Neural cell (in vitro differentiated cells): ENCODE measurements around the gene ZNF839. TPM values are rescaled to one million over a fixed set of nuclear protein-coding genes. Genes with fewer than 3 reads are reported as not detected.

Experiments used
- H2AFZ ChIP-seq: fragments of 200-600, 300-800 bp; sonication (generic), shearing (Covaris generic); 2 replicates; pipeline ENCODE4 v1.6.0; 2014; ENCODE audit warnings: low read depth, mild to moderate bottlenecking, antibody characterized with exemption, low read length, moderate library complexity
- H3F3A ChIP-seq: fragments of 200-600 bp; shearing (Covaris generic); 2 replicates; pipeline ENCODE4 v1.6.1; 2016; ENCODE audit warnings: mild to moderate bottlenecking, moderate library complexity, mixed read lengths, antibody characterized with exemption, low read length; ENCODE audit not compliant: insufficient read depth, poor library complexity, severe bottlenecking
- H3K27ac ChIP-seq: fragments of 200-600, 300-800 bp; sonication (generic), shearing (Covaris generic); 2 replicates; pipeline ENCODE4 v1.5.1; 2014; ENCODE audit warnings: mild to moderate bottlenecking, low read length, moderate library complexity
- H3K27me3 ChIP-seq: fragments of 300-800, 200-600 bp; sonication (generic), shearing (Covaris generic); 2 replicates; pipeline ENCODE4 v1.6.0; 2014; ENCODE audit warnings: mild to moderate bottlenecking, low read depth, low read length, moderate library complexity; ENCODE audit not compliant: insufficient read depth
- H3K36me3 ChIP-seq: fragments of 300-800, 200-600 bp; sonication (generic), shearing (Covaris generic); 2 replicates; pipeline ENCODE4 v1.5.1; 2014; ENCODE audit warnings: mild to moderate bottlenecking, antibody characterized with exemption, low read length, moderate library complexity; ENCODE audit not compliant: insufficient read depth
- H3K4me2 ChIP-seq: fragments of 300-800, 200-600 bp; sonication (generic), shearing (Covaris generic); 2 replicates; pipeline ENCODE4 v1.6.0; 2014; ENCODE audit warnings: mild to moderate bottlenecking, low read length
- H3K4me3 ChIP-seq: fragments of 300-800, 200-600 bp; sonication (generic), shearing (Covaris generic); 2 replicates; pipeline ENCODE4 v1.5.1; 2014; ENCODE audit warnings: mild to moderate bottlenecking, low read length, moderate library complexity
- H3K79me2 ChIP-seq: fragments of 200-600 bp; shearing (Covaris generic); replicated peaks from 2 replicates; pipeline ENCODE4 v1.6.0; 2014; ENCODE audit warnings: mild to moderate bottlenecking, low read length, moderate library complexity; ENCODE audit not compliant: insufficient read depth
- H3K9ac ChIP-seq: fragments of 300-800, 200-600 bp; sonication (generic), shearing (Covaris generic); 2 replicates; pipeline ENCODE4 v1.6.1; 2016; ENCODE audit warnings: mild to moderate bottlenecking, low read length, mixed read lengths
- H3K9me2 ChIP-seq: fragments of 200-600 bp; shearing (Covaris generic); 2 replicates; pipeline ENCODE4 v1.6.1; 2016; ENCODE audit warnings: mild to moderate bottlenecking, low read length, mixed read lengths; ENCODE audit not compliant: insufficient read depth
- H3K9me3 ChIP-seq: fragments of 200-600, 300-800 bp; sonication (generic), shearing (Covaris generic); 2 replicates; pipeline ENCODE4 v1.6.1; 2016; ENCODE audit warnings: mild to moderate bottlenecking, mixed run types, low read length, moderate library complexity, mixed read lengths
- H4K20me1 ChIP-seq: fragments of 200-600 bp; shearing (Covaris generic); 2 replicates; pipeline ENCODE4 v1.6.1; 2016; ENCODE audit warnings: mild to moderate bottlenecking, mixed run types; ENCODE audit not compliant: insufficient read depth
- CTCF ChIP-seq: fragments of 450-650 bp; IDR thresholded peaks from 2 replicates; pipeline ENCODE4 v1.5.1; 2014; ENCODE audit warnings: antibody characterized with exemption, mild to moderate bottlenecking, moderate library complexity; ENCODE audit not compliant: poor library complexity, severe bottlenecking
- EP300 ChIP-seq: fragments of 450-650 bp; conservative IDR thresholded peaks from 2 replicates; pipeline ENCODE4 v1.6.1; 2014; ENCODE audit warnings: antibody characterized with exemption, mild to moderate bottlenecking, moderate library complexity; ENCODE audit not compliant: poor library complexity, severe bottlenecking
- EZH2 ChIP-seq: fragments of 200-600, 300-800 bp; shearing (Covaris generic), sonication (generic); IDR thresholded peaks from 2 replicates; pipeline ENCODE4 v1.6.1; 2014; ENCODE audit warnings: antibody characterized with exemption, low read length, borderline replicate concordance, mild to moderate bottlenecking; ENCODE audit not compliant: insufficient read depth, poor library complexity, severe bottlenecking
- MXI1 ChIP-seq: fragments of 450-650 bp; conservative IDR thresholded peaks from 2 replicates; pipeline ENCODE4 v1.6.1; 2014; ENCODE audit warnings: antibody characterized with exemption, mild to moderate bottlenecking; ENCODE audit not compliant: poor library complexity, severe bottlenecking
- POLR2AphosphoS5 ChIP-seq: IDR thresholded peaks from 2 replicates; pipeline ENCODE4 v1.6.1; 2012
- RAD21 ChIP-seq: fragments of 450-650 bp; conservative IDR thresholded peaks from 2 replicates; pipeline ENCODE4 v1.6.1; 2014; ENCODE audit warnings: antibody characterized with exemption, mild to moderate bottlenecking, moderate library complexity
- REST ChIP-seq: IDR thresholded peaks from 2 replicates; pipeline ENCODE4 v1.6.1; 2012; ENCODE audit warnings: borderline replicate concordance
- SMC3 ChIP-seq: fragments of 450-650 bp; conservative IDR thresholded peaks from 2 replicates; pipeline ENCODE4 v1.6.1; 2014; ENCODE audit warnings: antibody characterized with exemption, mild to moderate bottlenecking, moderate library complexity; ENCODE audit not compliant: poor library complexity
- TAF1 ChIP-seq: IDR thresholded peaks from 2 replicates; pipeline ENCODE4 v1.6.1; 2012; ENCODE audit warnings: low read depth
- polyA plus RNA-seq: library from polyadenylated mRNA; depleted of rRNA; stranded (reverse); fragments of >200 nt; gene quantifications from 2 replicates; pipeline ENCODE4 v1.2.3, GENCODE V29; 2014

The ZNF839 gene
- polyA plus RNA-seq, 1 donor from 2014 or later, result 15.3 TPM

- H3K9me3 ChIP-seq, result no peaks in the 10 kb centered on the region
- no peak overlapping the region for H3K9ac ChIP-seq
- no peak overlapping the region for H3K4me2 ChIP-seq
- no peaks in the 10 kb centered on the region for H3K9me2 ChIP-seq
- H3K27ac ChIP-seq, result no peak overlapping the region
- no peak overlapping the region for H3K4me3 ChIP-seq
- no peaks in the 10 kb centered on the region for H3K27me3 ChIP-seq
- H3F3A ChIP-seq, result no peaks in the 10 kb centered on the region
- no peaks in the 10 kb centered on the region for H3K79me2 ChIP-seq
- TF ChIP-seq TAF1 (no peak), RAD21 (no peak), REST (no peak), POLR2AphosphoS5 (no peak), CTCF (no peak), SMC3 (no peak), MXI1 (no peak), EP300 (no peak), EZH2 (no peak)
- no peaks in the 10 kb centered on the region for H3K36me3 ChIP-seq
- no peak overlapping the region for H2AFZ ChIP-seq
- H4K20me1 ChIP-seq, result no peaks in the 10 kb centered on the region
Measured at GRCh38 chr14:102330806-102331205, 11.3 kb downstream of the ZNF839 start.

- no peaks in the 10 kb centered on the region for H3F3A ChIP-seq
- H3K36me3 ChIP-seq, result no peaks in the 10 kb centered on the region
Measured at GRCh38 chr14:102333390-102333789, 13.8 kb downstream of the ZNF839 start.

More at GRCh38 chr14:102333390-102333789, 13.8 kb downstream of the ZNF839 start:
- Histone ChIP-seq H4K20me1 (no peaks in the 10 kb centered on the region), H2AFZ (no peak overlapping the region), H3K9ac (no peak overlapping the region), H3K79me2 (no peaks in the 10 kb centered on the region), H3K9me3 (no peaks in the 10 kb centered on the region), H3K9me2 (no peaks in the 10 kb centered on the region), H3K27me3 (no peaks in the 10 kb centered on the region), H3K27ac (no peak overlapping the region), H3K4me3 (no peak overlapping the region), H3K4me2 (no peak overlapping the region)
- TF ChIP-seq REST (no peak), EZH2 (no peak), RAD21 (no peak), MXI1 (no peak), CTCF (no peak), EP300 (no peak), POLR2AphosphoS5 (no peak), TAF1 (no peak), SMC3 (no peak)
